NT2/D1 (cell line): Measurements from ENCODE around the gene PTPN18.
"Not testable (repeated sequence)": the region's sequence is repeated elsewhere in the genome, so short reads cannot be mapped to it uniquely, and the experiment has no call there.

Source experiments
- YY1 ChIP-seq: IDR thresholded peaks from 2 replicates; pipeline ENCODE4 v1.6.1; 2011; ENCODE audit not compliant: insufficient read length, insufficient read depth
- ZNF274 ChIP-seq: IDR thresholded peaks from 2 replicates; pipeline ENCODE4 v1.6.1; 2011; ENCODE audit warnings: mild to moderate bottlenecking, low read depth, low read length

DNA sequence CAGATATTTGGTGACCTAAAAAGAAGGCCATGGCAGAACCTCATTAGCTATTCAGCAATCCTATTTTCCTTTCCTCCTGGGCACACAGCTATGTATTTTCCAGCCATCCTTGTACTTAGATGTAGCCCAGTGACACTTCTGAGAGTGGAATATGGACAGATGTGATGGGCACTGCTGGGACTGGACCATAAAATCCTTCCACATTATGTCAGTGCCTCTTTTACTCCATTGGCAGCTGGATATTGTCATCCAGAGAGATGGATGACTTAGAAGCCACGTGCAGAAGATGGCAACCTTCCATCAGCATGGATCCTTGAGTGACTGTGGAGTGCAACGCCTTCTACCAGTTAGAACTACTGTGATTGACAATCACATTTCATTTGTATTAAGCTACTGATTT lies 50.4 kb downstream of the PTPN18 start:
- not testable (repeated sequence) for TF ChIP-seq YY1, ZNF274
